Spleen (tissue), 11 donors: ENCODE measurements around the gene AP2A1. TPM values are rescaled to one million over a fixed set of nuclear protein-coding genes. Genes with fewer than 3 reads are reported as not detected.

ENCODE experiments used
- DNase-seq: peaks from one replicate; pipeline ENCODE4 v3.0.0-alpha.2; 2020
- H3K27ac ChIP-seq, 8 donors: fragments of 200-600 bp; sonication (generic) in 7 of 8; 1 replicate in 4 of 8; 2 replicates in 4 of 8; pipeline versions ENCODE4 v1.5.0 to v1.8.0; 2016 to 2021; ENCODE audit warnings: inconsistent platforms in 4 of 8, mild to moderate bottlenecking in 4 of 8, moderate library complexity in 1 of 8
- H3K27me3 ChIP-seq, 7 donors: fragments of 200-600 bp; sonication (generic) in 6 of 7; replicated peaks in 1 of 7; 1 replicate in 4 of 7; 2 replicates in 3 of 7; pipeline versions ENCODE4 v1.5.0 to v1.8.0; 2016 to 2021; ENCODE audit warnings: inconsistent platforms in 3 of 7, mild to moderate bottlenecking in 1 of 7
- H3K36me3 ChIP-seq, 6 donors: fragments of 200-600 bp; sonication (generic) in 5 of 6; 1 replicate in 4 of 6; 2 replicates in 2 of 6; pipeline versions ENCODE4 v1.5.0 to v1.8.0; 2016 to 2021; ENCODE audit warnings: inconsistent platforms in 2 of 6
- H3K4me1 ChIP-seq, 6 donors: fragments of 200-600 bp; sonication (generic) in 5 of 6; 1 replicate in 3 of 6; 2 replicates in 3 of 6; pipeline versions ENCODE4 v1.5.0 to v1.8.0; 2016 to 2021; ENCODE audit warnings: inconsistent platforms in 3 of 6
- H3K4me3 ChIP-seq, 8 donors: fragments of 200-600 bp; sonication (generic) in 7 of 8; 1 replicate in 4 of 8; 2 replicates in 4 of 8; pipeline versions ENCODE4 v1.5.0 to v1.8.0; 2016 to 2021; ENCODE audit warnings: inconsistent platforms in 4 of 8, mild to moderate bottlenecking in 4 of 8, moderate library complexity in 2 of 8
- H3K9me3 ChIP-seq, 8 donors: fragments of 200-600 bp; sonication (generic) in 7 of 8; 1 replicate in 4 of 8; 2 replicates in 4 of 8; pipeline versions ENCODE4 v1.5.0 to v1.8.0; 2016 to 2021; ENCODE audit warnings: inconsistent platforms in 4 of 8
- CTCF ChIP-seq, 11 experiments: fragments of 200-600 bp in 7 of 11; fragments of 450-650 bp in 4 of 11; sonication (generic) in 4 of 11; IDR thresholded peaks in 8 of 11; conservative IDR thresholded peaks in 3 of 11; 1 replicate in 7 of 11; 2 replicates in 4 of 11; pipeline versions ENCODE4 v1.4.0 to v1.8.0; 2016 to 2021; ENCODE audit warnings: antibody characterized with exemption in 11 of 11, inconsistent platforms in 4 of 11, mild to moderate bottlenecking in 1 of 11
- POLR2A ChIP-seq, 3 donors: fragments of 450-650 bp; IDR thresholded peaks; one replicate each; pipeline ENCODE4 v1.5.1; 2017; ENCODE audit warnings: antibody characterized with exemption in 3 of 3, mild to moderate bottlenecking in 1 of 3
- POLR2AphosphoS5 ChIP-seq, 3 donors: sonication (generic); formaldehyde crosslinking; IDR thresholded peaks; one replicate each; pipeline ENCODE4 v1.5.1; 2017; ENCODE audit warnings: antibody characterized with exemption in 3 of 3
- WGBS, 5 donors: extraction: QIAGEN DNeasy Blood & Tissue Kit in 3 of 5; methylation state at CpG; one replicate each; pipeline versions ENCODE4 v1.1.5 to v1.1.7; 2013 to 2018; 5-methylcytosine and 5-hydroxymethylcytosine counted together
- intact Hi-C: fragments of 100-400 bp; cut with DNase I; formaldehyde crosslinking; loops from one replicate; pipeline ENCODE4 v1.15.0; 2023; ENCODE audit warnings: low total_unique reads
- polyA plus RNA-seq, 3 donors: library from polyadenylated mRNA; stranded (reverse); fragments of 200-250 nt; gene quantifications; one replicate each; pipeline ENCODE4 v1.2.1, GENCODE V29; 2013
- total RNA-seq, 7 donors: library from RNA; depleted of rRNA in 3 of 7; stranded (reverse); fragments of >200 nt in 3 of 7; fragmentation: NEBNext Ultra II Directional in 4 of 7; extraction: Animal tissue kit (Norgen Biotek cat#: 25700) in 4 of 7; gene quantifications; one replicate each; pipeline versions ENCODE4 v1.1.0 to v1.2.1, GENCODE V29; 2016 to 2021
- donor health status: healthy with polysubstance abuse.
- donor health status: DM: no; HTN: no; CAD: no; lungs with moderate emphysema.
- donor health status: DM: no; HTN: no; CAD: no.
- donor health status: Bipolar disorder and iron deficiency.
- donor health status: healthy.
- donor health status: DM: no; HTN: no; CAD: no.
- donor health status: DM: yes; HTN: yes; CAD: no.

Gene AP2A1
- total and polyA plus RNA-seq, 10 donors, result 18.1 to 108 (median 89.1) TPM

GRCh38 chr19:49839713-49840112 lies 72.9 kb downstream of the AP2A1 start:
- H3K36me3 ChIP-seq, result peaks cover 0 to 66% (median 51%) of the 10 kb centered on the region in 6 donors
- TF ChIP-seq POLR2A (IDR thresholded peaks at IDR 0.05), result no peak
- TF ChIP-seq CTCF (IDR thresholded peaks at IDR 0.05 in 8 of 11, conservative IDR thresholded peaks at IDR 0.05 in 3 of 11), result no peak
- TF ChIP-seq POLR2AphosphoS5 (IDR thresholded peaks at IDR 0.05), result no peak
- no peak for DNase-seq
- H3K27me3 ChIP-seq, result no peaks in the 10 kb centered on the region
- no peak overlapping the region for H3K4me3 ChIP-seq
- H3K27ac ChIP-seq, result no peak overlapping the region
- intact Hi-C loops, result no loop called here
- H3K4me1 ChIP-seq, result peaks cover 0 to 20% (median 9%) of the 10 kb centered on the region in 6 donors
- no peaks in the 10 kb centered on the region for H3K9me3 ChIP-seq
- WGBS, 5 donors, result 94 to 98% (median 96%) methylated on average over 11 of the region's 11 CpGs

DNA sequence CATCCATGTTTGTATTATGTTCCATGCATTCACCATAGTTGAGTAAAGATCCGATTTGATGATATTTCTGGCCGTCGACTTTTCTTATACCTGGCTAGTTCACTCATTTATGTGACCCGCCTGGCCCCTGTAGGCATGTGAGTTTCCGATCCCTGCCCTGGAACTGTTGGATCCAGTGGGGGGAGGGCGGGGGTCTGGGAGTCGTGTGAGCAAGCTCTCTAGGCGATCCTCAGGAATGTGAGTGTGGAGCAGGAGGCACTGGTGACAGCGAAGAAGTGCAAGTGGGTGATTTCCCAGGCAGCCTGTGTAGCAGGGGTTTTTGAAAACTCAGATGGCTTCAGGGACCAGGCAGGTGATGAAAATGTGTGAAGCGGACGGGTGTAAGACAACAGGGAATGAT lies 73.5 kb downstream of the AP2A1 start:
- 90 to 95% (median 92%) methylated on average over 11 of the region's 11 CpGs for WGBS, 5 donors
- no peaks in the 10 kb centered on the region for H3K27me3 ChIP-seq
- H3K4me1 ChIP-seq, result peaks cover 0 to 26% (median 14%) of the 10 kb centered on the region in 6 donors
- peaks cover 0 to 60% (median 45%) of the 10 kb centered on the region in 6 donors for H3K36me3 ChIP-seq
- no peak overlapping the region for H3K4me3 ChIP-seq
- intact Hi-C loops, result no loop called here
- no peaks in the 10 kb centered on the region for H3K9me3 ChIP-seq
- H3K27ac ChIP-seq, result no peak overlapping the region
- no peak for TF ChIP-seq POLR2A (IDR thresholded peaks at IDR 0.05)
- no peak for TF ChIP-seq POLR2AphosphoS5 (IDR thresholded peaks at IDR 0.05)
- TF ChIP-seq CTCF (IDR thresholded peaks at IDR 0.05 in 8 of 11, conservative IDR thresholded peaks at IDR 0.05 in 3 of 11), result no peak
- no peak for DNase-seq

DNA sequence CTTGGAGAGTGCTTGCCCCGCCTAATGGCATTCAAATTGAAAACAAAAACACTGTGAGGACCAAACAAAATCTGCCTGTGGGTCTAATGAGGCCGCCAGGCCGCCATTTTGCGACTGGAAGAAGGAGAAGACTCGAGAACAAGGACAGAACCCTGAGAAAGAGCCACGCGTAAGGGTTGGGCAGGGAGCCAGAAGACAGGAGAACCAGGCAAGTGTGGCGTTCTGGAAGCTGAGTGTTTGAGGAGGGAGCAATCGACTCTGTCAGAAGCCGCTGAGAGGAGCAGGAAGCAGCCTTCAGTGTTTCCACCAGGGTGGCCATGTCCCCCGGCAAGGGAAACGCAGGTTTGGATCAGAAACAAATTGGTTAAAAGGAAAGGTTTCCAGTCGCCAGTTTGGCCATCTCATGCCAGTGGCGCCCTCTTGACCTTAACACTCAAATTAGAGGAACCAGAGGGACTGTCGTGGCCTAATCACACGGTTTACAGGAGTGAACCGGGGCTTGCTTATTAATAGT lies 74.0 kb downstream of the AP2A1 start:
- no peaks in the 10 kb centered on the region for H3K9me3 ChIP-seq
- H3K27me3 ChIP-seq, result no peaks in the 10 kb centered on the region
- H3K36me3 ChIP-seq, result peaks cover 0 to 55% (median 41%) of the 10 kb centered on the region in 6 donors
- WGBS, 5 donors, result 83 to 89% (median 88%) methylated on average over 17 of the region's 17 CpGs
- TF ChIP-seq POLR2AphosphoS5 (IDR thresholded peaks at IDR 0.05), result no peak
- TF ChIP-seq POLR2A (IDR thresholded peaks at IDR 0.05), result no peak
- TF ChIP-seq CTCF (IDR thresholded peaks at IDR 0.05 in 8 of 11, conservative IDR thresholded peaks at IDR 0.05 in 3 of 11), result no peak
- DNase-seq, result no peak
- no peak overlapping the region for H3K27ac ChIP-seq
- intact Hi-C loops, result no loop called here
- peaks cover 0 to 31% (median 14%) of the 10 kb centered on the region in 6 donors for H3K4me1 ChIP-seq
- H3K4me3 ChIP-seq, result no peak overlapping the region

GRCh38 chr19:49843265-49843664 lies 76.5 kb downstream of the AP2A1 start:
- Histone ChIP-seq H3K36me3 (peaks cover 0 to 30% (median 17%) of the 10 kb centered on the region in 6 donors), H3K9me3 (no peaks in the 10 kb centered on the region), H3K27me3 (no peaks in the 10 kb centered on the region), H3K4me3 (no peak overlapping the region), H3K27ac (peak overlapping the region; percentile 19 to 78 (median 66)), H3K4me1 (peaks cover 0 to 39% (median 17%) of the 10 kb centered on the region in 6 donors)
- TF ChIP-seq POLR2AphosphoS5 (IDR thresholded peaks at IDR 0.05) (peak in 1 of 3 donors; percentile 51), CTCF (IDR thresholded peaks at IDR 0.05 in 8 of 11, conservative IDR thresholded peaks at IDR 0.05 in 3 of 11) (no peak), POLR2A (IDR thresholded peaks at IDR 0.05) (no peak)
- DNase-seq, result no peak
- intact Hi-C loops, result no loop called here
- WGBS, 5 donors, result 55 to 74% (median 63%) methylated on average over 3 of the region's 3 CpGs
